GM19025 (cell line): ENCODE measurements around the gene ICAM3.

Experiments used
- ATAC-seq: cut with Tn5 transposase; IDR thresholded peaks from one replicate; pipeline ENCODE4 v1.9.1; 2021; ENCODE audit warnings: mild to moderate bottlenecking, low read depth, moderate library complexity; ENCODE audit not compliant: unreplicated experiment

Gene ICAM3

DNA sequence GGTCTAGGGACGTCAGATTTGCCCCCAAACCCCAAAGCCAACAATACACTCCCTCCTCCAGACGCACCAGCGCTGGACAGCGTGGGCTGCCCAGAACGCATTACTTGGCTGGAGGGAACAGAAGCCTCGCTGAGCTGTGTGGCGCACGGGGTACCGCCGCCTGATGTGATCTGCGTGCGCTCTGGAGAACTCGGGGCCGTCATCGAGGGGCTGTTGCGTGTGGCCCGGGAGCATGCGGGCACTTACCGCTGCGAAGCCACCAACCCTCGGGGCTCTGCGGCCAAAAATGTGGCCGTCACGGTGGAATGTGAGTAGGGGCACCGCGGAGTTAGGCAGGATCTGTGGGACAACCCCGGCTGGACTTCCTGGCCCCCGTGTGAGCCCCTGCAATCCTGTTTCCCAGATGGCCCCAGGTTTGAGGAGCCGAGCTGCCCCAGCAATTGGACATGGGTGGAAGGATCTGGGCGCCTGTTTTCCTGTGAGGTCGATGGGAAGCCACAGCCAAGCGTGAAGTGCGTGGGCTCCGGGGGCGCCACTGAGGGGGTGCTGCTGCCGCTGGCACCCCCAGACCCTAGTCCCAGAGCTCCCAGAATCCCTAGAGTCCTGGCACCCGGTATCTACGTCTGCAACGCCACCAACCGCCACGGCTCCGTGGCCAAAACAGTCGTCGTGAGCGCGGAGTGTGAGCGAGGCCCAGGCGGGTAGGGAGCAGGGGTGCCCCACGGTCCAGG is 45.6 kb downstream of the ICAM3 start:
- ATAC-seq: no peak

- no peak for ATAC-seq
These were observed 46.4 kb downstream of the ICAM3 start for GRCh38 chr19:10292789-10293636.

DNA sequence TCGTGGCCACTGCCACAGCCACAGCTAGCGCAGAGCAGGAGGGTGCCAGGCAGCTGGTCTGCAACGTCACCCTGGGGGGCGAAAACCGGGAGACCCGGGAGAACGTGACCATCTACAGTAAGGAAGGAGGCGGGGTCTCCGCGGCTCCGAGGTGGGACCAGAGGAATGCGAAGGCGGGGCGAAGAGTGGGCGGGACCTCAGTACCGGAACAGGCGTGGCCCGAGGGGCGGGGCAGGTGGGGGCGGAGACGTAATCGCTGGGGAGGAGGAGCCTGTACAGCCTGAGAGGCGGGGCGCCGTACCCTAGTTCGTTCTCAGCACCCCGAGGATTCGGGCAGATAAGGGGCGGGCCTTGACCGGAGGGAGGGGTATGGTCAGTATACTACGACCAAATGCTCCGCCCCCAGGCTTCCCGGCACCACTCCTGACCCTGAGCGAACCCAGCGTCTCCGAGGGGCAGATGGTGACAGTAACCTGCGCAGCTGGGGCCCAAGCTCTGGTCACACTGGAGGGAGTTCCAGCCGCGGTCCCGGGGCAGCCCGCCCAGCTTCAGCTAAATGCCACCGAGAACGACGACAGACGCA is 47.1 kb downstream of the ICAM3 start:
- no peak for ATAC-seq

GRCh38 chr19:10291554-10292205 is 47.7 kb downstream of the ICAM3 start:
- no peak for ATAC-seq

DNA sequence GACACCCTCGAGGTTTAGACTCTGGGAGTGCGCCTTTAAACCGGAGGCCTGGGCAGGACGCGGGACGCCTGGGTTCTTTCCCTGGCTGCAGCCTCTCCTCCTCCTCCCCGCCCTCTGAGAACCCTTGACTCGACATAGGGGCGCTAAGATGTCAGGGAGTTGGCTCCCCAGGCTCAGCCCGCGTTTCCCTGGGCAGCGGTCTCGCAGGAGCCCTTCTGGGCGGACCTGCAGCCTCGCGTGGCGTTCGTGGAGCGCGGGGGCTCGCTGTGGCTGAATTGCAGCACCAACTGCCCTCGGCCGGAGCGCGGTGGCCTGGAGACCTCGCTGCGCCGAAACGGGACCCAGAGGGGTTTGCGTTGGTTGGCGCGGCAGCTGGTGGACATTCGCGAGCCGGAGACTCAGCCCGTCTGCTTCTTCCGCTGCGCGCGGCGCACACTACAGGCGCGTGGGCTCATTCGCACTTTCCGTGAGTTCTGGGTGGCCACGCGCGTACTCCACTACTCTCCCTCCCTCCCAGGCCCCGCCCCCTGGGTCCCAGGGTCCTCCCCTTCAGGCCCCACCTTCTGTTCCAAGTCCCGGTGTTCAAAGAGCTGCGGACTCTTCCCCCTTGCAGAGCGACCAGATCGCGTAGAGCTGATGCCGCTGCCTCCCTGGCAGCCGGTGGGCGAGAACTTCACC is 48.4 kb downstream of the ICAM3 start:
- ATAC-seq: no peak

GRCh38 chr19:10290357-10290875 is 49.0 kb downstream of the ICAM3 start:
- no peak for ATAC-seq

DNA sequence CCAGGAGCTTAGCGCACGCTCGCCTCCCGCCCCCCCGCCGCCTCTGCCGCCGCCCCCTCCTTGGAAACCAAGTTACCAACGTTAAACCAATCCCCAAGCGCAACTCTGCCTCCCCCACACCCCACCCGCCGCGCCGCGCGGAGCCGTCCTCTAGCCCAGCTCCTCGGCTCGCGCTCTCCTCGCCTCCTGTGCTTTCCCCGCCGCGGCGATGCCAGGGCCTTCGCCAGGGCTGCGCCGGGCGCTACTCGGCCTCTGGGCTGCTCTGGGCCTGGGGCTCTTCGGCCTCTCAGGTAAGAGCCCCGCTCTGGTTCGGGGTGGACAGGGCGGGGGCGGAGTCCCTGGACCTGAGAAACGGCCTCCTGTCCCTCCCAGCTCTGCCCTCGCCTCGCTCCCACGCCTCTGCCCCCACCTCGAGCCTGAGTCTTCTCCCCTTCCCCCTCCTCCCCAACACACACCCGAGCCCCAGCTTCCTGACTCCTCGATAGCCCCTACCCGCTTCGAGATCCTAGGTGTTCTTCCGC is 49.5 kb downstream of the ICAM3 start, which contains the start of gene ICAM5:
TSS of gene ICAM5 (plus strand) at position 117 of the 521 bp plus-strand sequence. CDS start at position 209, 92 bp downstream.
- no peak for ATAC-seq

- no peak for ATAC-seq
These were observed 50.1 kb downstream of the ICAM3 start for GRCh38 chr19:10289167-10289835.

DNA sequence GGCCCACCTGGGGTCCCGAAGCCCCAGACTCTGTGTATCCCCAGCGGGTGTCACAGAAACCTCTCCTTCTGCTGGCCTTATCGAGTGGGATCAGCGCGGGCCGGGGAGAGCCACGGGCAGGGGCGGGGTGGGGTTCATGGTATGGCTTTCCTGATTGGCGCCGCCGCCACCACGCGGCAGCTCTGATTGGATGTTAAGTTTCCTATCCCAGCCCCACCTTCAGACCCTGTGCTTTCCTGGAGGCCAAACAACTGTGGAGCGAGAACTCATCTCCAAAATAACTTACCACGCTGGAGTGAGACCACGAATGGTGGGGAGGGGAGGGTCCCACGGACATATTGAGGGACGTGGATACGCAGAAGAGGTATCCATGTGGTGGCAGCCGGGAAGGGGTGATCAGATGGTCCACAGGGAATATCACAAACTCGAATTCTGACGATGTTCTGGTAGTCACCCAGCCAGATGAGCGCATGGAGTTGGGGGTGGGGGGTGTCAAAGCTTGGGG is 50.7 kb downstream of the ICAM3 start:
- ATAC-seq: no peak

DNA sequence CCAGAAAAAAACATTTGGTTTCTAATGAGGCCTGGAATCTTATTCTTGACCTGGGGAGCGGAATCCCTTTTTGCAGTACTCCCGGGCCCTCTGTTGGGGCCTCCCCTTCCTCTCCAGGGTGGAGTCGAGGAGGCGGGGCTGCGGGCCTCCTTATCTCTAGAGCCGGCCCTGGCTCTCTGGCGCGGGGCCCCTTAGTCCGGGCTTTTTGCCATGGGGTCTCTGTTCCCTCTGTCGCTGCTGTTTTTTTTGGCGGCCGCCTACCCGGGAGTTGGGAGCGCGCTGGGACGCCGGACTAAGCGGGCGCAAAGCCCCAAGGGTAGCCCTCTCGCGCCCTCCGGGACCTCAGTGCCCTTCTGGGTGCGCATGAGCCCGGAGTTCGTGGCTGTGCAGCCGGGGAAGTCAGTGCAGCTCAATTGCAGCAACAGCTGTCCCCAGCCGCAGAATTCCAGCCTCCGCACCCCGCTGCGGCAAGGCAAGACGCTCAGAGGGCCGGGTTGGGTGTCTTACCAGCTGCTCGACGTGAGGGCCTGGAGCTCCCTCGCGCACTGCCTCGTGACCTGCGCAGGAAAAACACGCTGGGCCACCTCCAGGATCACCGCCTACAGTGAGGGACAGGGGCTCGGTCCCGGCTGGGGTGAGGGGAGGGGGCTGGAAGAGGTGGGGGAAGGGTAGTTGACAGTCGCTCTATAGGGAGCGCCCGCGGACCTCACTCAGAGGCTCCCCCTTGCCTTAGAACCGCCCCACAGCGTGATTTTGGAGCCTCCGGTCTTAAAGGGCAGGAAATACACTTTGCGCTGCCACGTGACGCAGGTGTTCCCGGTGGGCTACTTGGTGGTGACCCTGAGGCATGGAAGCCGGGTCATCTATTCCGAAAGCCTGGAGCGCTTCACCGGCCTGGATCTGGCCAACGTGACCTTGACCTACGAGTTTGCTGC is 52.4 kb downstream of the ICAM3 start, which contains the start of gene ICAM4:
TSS of gene ICAM4 (plus strand) at position 153 of the 935 bp plus-strand sequence. CDS start at position 211, 58 bp downstream.
- no peak for ATAC-seq

DNA sequence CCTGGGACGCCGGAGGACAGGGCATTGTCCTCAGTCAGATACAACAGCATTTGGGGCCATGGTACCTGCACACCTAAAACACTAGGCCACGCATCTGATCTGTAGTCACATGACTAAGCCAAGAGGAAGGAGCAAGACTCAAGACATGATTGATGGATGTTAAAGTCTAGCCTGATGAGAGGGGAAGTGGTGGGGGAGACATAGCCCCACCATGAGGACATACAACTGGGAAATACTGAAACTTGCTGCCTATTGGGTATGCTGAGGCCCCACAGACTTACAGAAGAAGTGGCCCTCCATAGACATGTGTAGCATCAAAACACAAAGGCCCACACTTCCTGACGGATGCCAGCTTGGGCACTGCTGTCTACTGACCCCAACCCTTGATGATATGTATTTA is 54.0 kb downstream of the ICAM3 start:
- no peak for ATAC-seq

GRCh38 chr19:10284960-10285278 is 54.5 kb downstream of the ICAM3 start:
- no peak for ATAC-seq

GRCh38 chr19:10284065-10284959 is 55.1 kb downstream of the ICAM3 start:
- ATAC-seq: no peak
